Omental fat pad (tissue), 4 donors: ENCODE results near the gene CSNK1A1. TPM values are rescaled to one million over a fixed set of nuclear protein-coding genes. Genes with fewer than 3 reads are reported as not detected.
"Not testable (repeated sequence)": the region's sequence is repeated elsewhere in the genome, so short reads cannot be mapped to it uniquely, and the experiment has no call there.

Experiments
- ATAC-seq: fragments of 150-250 bp; one replicate; pipeline ENCODE4 v1.9.1; 2016; ENCODE audit warnings: mild to moderate bottlenecking, moderate library complexity; ENCODE audit not compliant: low FRiP score
- DNase-seq: peaks from one replicate; pipeline ENCODE4 v3.0.0-alpha.2; 2019; ENCODE audit warnings: low spot score
- CTCF ChIP-seq, 3 donors: fragments of 450-650 bp; IDR thresholded peaks; one replicate each; pipeline ENCODE4 v1.5.1; 2016 to 2017; ENCODE audit warnings: antibody characterized with exemption in 3 of 3, mild to moderate bottlenecking in 3 of 3, moderate library complexity in 2 of 3
- total RNA-seq, 4 donors: library from RNA; depleted of rRNA; stranded (reverse); fragments of >200 nt; gene quantifications; one replicate each; pipeline ENCODE4 v1.1.0, GENCODE V29; 2016

CSNK1A1 gene
- total RNA-seq, result 100 to 1,000 TPM; 181 to 292 (median 209) TPM

GRCh38 chr5:149551227-149552037, at the start of gene CSNK1A1:
CSNK1A1 (minus strand) TSS chr5:149551439; CDS start chr5:149550964, 475 bp downstream.
- DNase-seq (peak; percentile 81), ATAC-seq (peak; percentile 99)
- peak in 1 of 3 donors; percentile 82 for TF ChIP-seq CTCF (IDR thresholded peaks at IDR 0.05)

- no peak for TF ChIP-seq CTCF (IDR thresholded peaks at IDR 0.05)
- ATAC-seq (no peak), DNase-seq (no peak)
Measured at GRCh38 chr5:149600932-149601331, 49.7 kb upstream of the CSNK1A1 start.

GRCh38 chr5:149599375-149599774, 48.1 kb upstream of the CSNK1A1 start:
- ATAC-seq, result no peak

GRCh38 chr5:149598966-149599365, 47.7 kb upstream of the CSNK1A1 start:
- no peak for ATAC-seq
- TF ChIP-seq CTCF (IDR thresholded peaks at IDR 0.05), result no peak

More at GRCh38 chr5:149599375-149599774, 48.1 kb upstream of the CSNK1A1 start:
- no peak for TF ChIP-seq CTCF (IDR thresholded peaks at IDR 0.05)
- DNase-seq, result no peak

GRCh38 chr5:149598234-149598633, 47.0 kb upstream of the CSNK1A1 start:
- not testable (repeated sequence) for ATAC-seq, DNase-seq

More at GRCh38 chr5:149598966-149599365, 47.7 kb upstream of the CSNK1A1 start:
- no peak for DNase-seq

GRCh38 chr5:149597618-149598017, 46.4 kb upstream of the CSNK1A1 start:
- TF ChIP-seq CTCF (IDR thresholded peaks at IDR 0.05), result no peak
- DNase-seq, result no peak
- ATAC-seq, result no peak

GRCh38 chr5:149596712-149597111, 45.5 kb upstream of the CSNK1A1 start:
- ATAC-seq (no peak), DNase-seq (no peak)
- no peak for TF ChIP-seq CTCF (IDR thresholded peaks at IDR 0.05)

- not testable (repeated sequence) for ATAC-seq, DNase-seq
Measured at GRCh38 chr5:149595105-149595504, 43.9 kb upstream of the CSNK1A1 start.
